Nephron (organoid): ENCODE results near the gene THADA.

Source experiments
- H3K27ac Mint-ChIP-seq, 3 experiments: 2 replicates each; pipeline ENCODE4 v1.8.0; 2020; ENCODE audit warnings: mixed read lengths in 3 of 3, mild to moderate bottlenecking in 2 of 3, moderate library complexity in 1 of 3
- H3K27me3 Mint-ChIP-seq: 2 replicates; pipeline ENCODE4 v1.8.0; 2021; ENCODE audit warnings: low read depth, mild to moderate bottlenecking, moderate library complexity, mixed read lengths
- H3K36me3 Mint-ChIP-seq: 2 replicates; pipeline ENCODE4 v1.8.0; 2020; ENCODE audit warnings: low read depth, mixed read lengths
- H3K4me1 Mint-ChIP-seq: 2 replicates; pipeline ENCODE4 v1.8.0; 2020; ENCODE audit warnings: mixed read lengths
- H3K4me3 Mint-ChIP-seq, 3 experiments: 2 replicates each; pipeline ENCODE4 v1.8.0; 2020; ENCODE audit warnings: mild to moderate bottlenecking in 3 of 3, mixed read lengths in 3 of 3, moderate library complexity in 2 of 3
- H3K9me3 Mint-ChIP-seq: 2 replicates; pipeline ENCODE4 v1.8.0; 2020; ENCODE audit warnings: mixed read lengths
- CTCF ChIP-seq, 3 experiments: fragments of 200-600 bp; sonication (generic); IDR thresholded peaks; one replicate each; pipeline ENCODE4 v1.5.0; 2021; ENCODE audit warnings: antibody characterized with exemption in 3 of 3; ENCODE audit not compliant: unreplicated experiment in 3 of 3

THADA gene

GRCh38 chr2:43267381-43267780 lies 328.5 kb downstream of the THADA start:
- Mint-ChIP-seq H3K27ac (peak overlapping the region in 2 of 3 experiments; percentile 57 to 92), H3K36me3 (peaks cover 22% of the 10 kb centered on the region), H3K4me3 (no peak overlapping the region), H3K9me3 (no peaks in the 10 kb centered on the region), H3K27me3 (peaks cover 5% of the 10 kb centered on the region), H3K4me1 (peaks cover 65% of the 10 kb centered on the region)
- no peak for TF ChIP-seq CTCF (IDR thresholded peaks at IDR 0.05; ENCODE audit: unreplicated experiment in 3 of 3)

- Mint-ChIP-seq H3K9me3 (no peaks in the 10 kb centered on the region), H3K27me3 (peaks cover 5% of the 10 kb centered on the region), H3K4me3 (no peak overlapping the region), H3K4me1 (peaks cover 65% of the 10 kb centered on the region), H3K36me3 (peaks cover 20% of the 10 kb centered on the region), H3K27ac (peak overlapping the region; percentile 57 to 92 (median 73))
- no peak for TF ChIP-seq CTCF (IDR thresholded peaks at IDR 0.05; ENCODE audit: unreplicated experiment in 3 of 3)
These were observed 329.1 kb downstream of the THADA start for GRCh38 chr2:43266711-43267111.

- no peaks in the 10 kb centered on the region for H3K9me3 Mint-ChIP-seq
- H3K27ac Mint-ChIP-seq, result peak overlapping the region; percentile 73 to 92 (median 90)
These were observed 330.4 kb downstream of the THADA start for GRCh38 chr2:43265421-43265820.

GRCh38 chr2:43265001-43265400 lies 330.8 kb downstream of the THADA start:
- Mint-ChIP-seq H3K27me3 (no peaks in the 10 kb centered on the region), H3K4me1 (peaks cover 59% of the 10 kb centered on the region), H3K27ac (peak overlapping the region; percentile 73 to 92 (median 90)), H3K9me3 (no peaks in the 10 kb centered on the region), H3K36me3 (peaks cover 14% of the 10 kb centered on the region), H3K4me3 (no peak overlapping the region)
- TF ChIP-seq CTCF (IDR thresholded peaks at IDR 0.05; ENCODE audit: unreplicated experiment in 3 of 3), result no peak

More at GRCh38 chr2:43265421-43265820, 330.4 kb downstream of the THADA start:
- Mint-ChIP-seq H3K4me1 (peaks cover 63% of the 10 kb centered on the region), H3K4me3 (peak overlapping the region in 2 of 3 experiments; percentile 3 to 33), H3K27me3 (peaks cover 3% of the 10 kb centered on the region), H3K36me3 (peaks cover 15% of the 10 kb centered on the region)
- no peak for TF ChIP-seq CTCF (IDR thresholded peaks at IDR 0.05; ENCODE audit: unreplicated experiment in 3 of 3)

- TF ChIP-seq CTCF (IDR thresholded peaks at IDR 0.05; ENCODE audit: unreplicated experiment in 3 of 3), result no peak
- Mint-ChIP-seq H3K27ac (no peak overlapping the region), H3K4me1 (peaks cover 42% of the 10 kb centered on the region), H3K4me3 (no peak overlapping the region), H3K36me3 (peaks cover 9% of the 10 kb centered on the region), H3K27me3 (no peaks in the 10 kb centered on the region), H3K9me3 (no peaks in the 10 kb centered on the region)
These were observed 332.9 kb downstream of the THADA start for GRCh38 chr2:43262951-43263350.

- no peak for TF ChIP-seq CTCF (IDR thresholded peaks at IDR 0.05; ENCODE audit: unreplicated experiment in 3 of 3)
- H3K4me1 Mint-ChIP-seq, result peaks cover 40% of the 10 kb centered on the region
- peaks cover 12% of the 10 kb centered on the region for H3K36me3 Mint-ChIP-seq
- H3K27ac Mint-ChIP-seq, result peak overlapping the region in 1 of 3 experiments; percentile 49
- no peak overlapping the region for H3K4me3 Mint-ChIP-seq
- H3K9me3 Mint-ChIP-seq, result no peaks in the 10 kb centered on the region
- H3K27me3 Mint-ChIP-seq, result no peaks in the 10 kb centered on the region
These were observed 333.6 kb downstream of the THADA start for GRCh38 chr2:43262239-43262638.
